Measurements from ENCODE around the gene ZNF740. TPM values are rescaled to one million over a fixed set of nuclear protein-coding genes. Genes with fewer than 3 reads are reported as not detected.

Gene ZNF740
- total RNA-seq, 2 experiments from 2014 or later: 24.4 to 24.7 TPM

GRCh38 chr12:53198486-53199110, 18.1 kb downstream of the ZNF740 start:
- H3K27me3 Mint-ChIP-seq: no peaks in the 10 kb centered on the region
- peaks cover 77% of the 10 kb centered on the region for H3K36me3 Mint-ChIP-seq (ENCODE audit: low read depth)
- no peaks in the 10 kb centered on the region for H3K27me3 ChIP-seq (ENCODE audit: control insufficient read depth in 1 of 2, insufficient read depth in 2 of 2, low read length in 2 of 2)
- intact Hi-C loops (cut with DNase I, micrococcal nuclease): loop anchor here in 1 of 2 experiments (1.0 to 10.0 kb wide), 3 partner anchors 18 to 134 kb away; partner anchors contain the start of genes CSAD and ZNF740
- ChIA-PET POLR2A (interaction anchor here (0.6 to 5.0 kb wide), 14 partner anchors 10 to 834 kb away, joined by 3 to 53 read pairs (median 4); partner anchors contain the start of genes AAAS, CSAD, ESPL1 and ITGB7), CTCF (interaction anchor here (0.7 to 4.5 kb wide), 8 partner anchors 8 to 123 kb away, joined by 3 to 32 read pairs (median 3); partner anchors contain the start of gene AAAS)
- peaks cover 61% of the 10 kb centered on the region for H3K36me3 ChIP-seq (ENCODE audit: insufficient read depth, low read length)
- H3K27ac Mint-ChIP-seq: peak overlapping the region; percentile 88
- H3K9me3 ChIP-seq (ENCODE audit: control insufficient read depth in 1 of 2, insufficient read depth in 1 of 2, low read length in 2 of 2): no peaks in the 10 kb centered on the region
- peak in 8 of 14 experiments; percentile 25 to 69 (median 52) for DNase-seq
- peaks cover 75% of the 10 kb centered on the region for H3K4me1 Mint-ChIP-seq (ENCODE audit: low read depth)
- ATAC-seq (ENCODE audit: poor library complexity): peak; percentile 71
- H3K4me3 ChIP-seq (ENCODE audit: low read length): peak overlapping the region; percentile 19
- TF ChIP-seq CTCF (IDR thresholded peaks at IDR 0.05): no peak
- H3K9me3 Mint-ChIP-seq: no peaks in the 10 kb centered on the region
- peak overlapping the region; percentile 69 to 73 for H3K27ac ChIP-seq (ENCODE audit: low read depth in 1 of 2, low read length in 2 of 2)
- peaks cover 78% of the 10 kb centered on the region for H3K4me1 ChIP-seq (ENCODE audit: insufficient read depth, low read length)
- peak overlapping the region; percentile 81 for H3K4me3 Mint-ChIP-seq

- H3K9me3 ChIP-seq (ENCODE audit: control insufficient read depth in 1 of 2, insufficient read depth in 1 of 2, low read length in 2 of 2): no peaks in the 10 kb centered on the region
- ChIA-PET CTCF (interaction anchor here (1.0 to 4.5 kb wide), 5 partner anchors 13 to 134 kb away, joined by 3 to 32 read pairs (median 3); partner anchors contain the start of gene AAAS), POLR2A (interaction anchor here (1.2 to 5.0 kb wide), 7 partner anchors 9 to 120 kb away, joined by 5 to 53 read pairs (median 18); partner anchors contain the start of genes CSAD, ITGB7, SPRYD3 and ZNF740)
- peak overlapping the region; percentile 31 to 63 for H3K27ac ChIP-seq (ENCODE audit: low read depth in 1 of 2, low read length in 2 of 2)
- peaks cover 81% of the 10 kb centered on the region for H3K4me1 ChIP-seq (ENCODE audit: insufficient read depth, low read length)
- TF ChIP-seq CTCF (IDR thresholded peaks at IDR 0.05): no peak
- Mint-ChIP-seq H3K27ac (peak overlapping the region; percentile 88), H3K36me3 (ENCODE audit: low read depth) (peaks cover 70% of the 10 kb centered on the region), H3K27me3 (no peaks in the 10 kb centered on the region), H3K9me3 (no peaks in the 10 kb centered on the region), H3K4me3 (peak overlapping the region; percentile 64), H3K4me1 (ENCODE audit: low read depth) (peaks cover 81% of the 10 kb centered on the region)
- H3K27me3 ChIP-seq (ENCODE audit: control insufficient read depth in 1 of 2, insufficient read depth in 2 of 2, low read length in 2 of 2): no peaks in the 10 kb centered on the region
- ATAC-seq (ENCODE audit: poor library complexity) (no peak), DNase-seq (no peak)
- no peak overlapping the region for H3K4me3 ChIP-seq (ENCODE audit: low read length)
- intact Hi-C loops (cut with DNase I, micrococcal nuclease): loop anchor here in 1 of 2 experiments (2.0 to 10.0 kb wide), 2 partner anchors 19 to 135 kb away; partner anchors contain the start of genes CSAD and ZNF740
- H3K36me3 ChIP-seq (ENCODE audit: insufficient read depth, low read length): peaks cover 53% of the 10 kb centered on the region
These were observed 19.2 kb downstream of the ZNF740 start for GRCh38 chr12:53199700-53200099.

- intact Hi-C loops (cut with DNase I, micrococcal nuclease): no loop called here
- ATAC-seq (ENCODE audit: poor library complexity) (no peak), DNase-seq (no peak)
- H3K4me1 ChIP-seq (ENCODE audit: insufficient read depth, low read length): peaks cover 85% of the 10 kb centered on the region
- Mint-ChIP-seq H3K27ac (peak overlapping the region; percentile 88), H3K27me3 (no peaks in the 10 kb centered on the region), H3K4me1 (ENCODE audit: low read depth) (peaks cover 81% of the 10 kb centered on the region), H3K4me3 (peak overlapping the region; percentile 64), H3K9me3 (no peaks in the 10 kb centered on the region), H3K36me3 (ENCODE audit: low read depth) (peaks cover 66% of the 10 kb centered on the region)
- H3K27ac ChIP-seq (ENCODE audit: low read depth in 1 of 2, low read length in 2 of 2): peak overlapping the region; percentile 31 to 63
- ChIA-PET POLR2A (interaction anchor here (1.0 to 5.0 kb wide), 6 partner anchors 9 to 121 kb away, joined by 3 to 53 read pairs (median 12); partner anchors contain the start of genes CSAD, SPRYD3 and ZNF740), CTCF (interaction anchor here (1.1 to 4.5 kb wide), 3 partner anchors 13 to 134 kb away, joined by 3 to 32 read pairs (median 12); no protein-coding TSS in a partner anchor)
- no peaks in the 10 kb centered on the region for H3K27me3 ChIP-seq (ENCODE audit: control insufficient read depth in 1 of 2, insufficient read depth in 2 of 2, low read length in 2 of 2)
- no peak overlapping the region for H3K4me3 ChIP-seq (ENCODE audit: low read length)
- peaks cover 49% of the 10 kb centered on the region for H3K36me3 ChIP-seq (ENCODE audit: insufficient read depth, low read length)
- no peaks in the 10 kb centered on the region for H3K9me3 ChIP-seq (ENCODE audit: control insufficient read depth in 1 of 2, insufficient read depth in 1 of 2, low read length in 2 of 2)
- TF ChIP-seq CTCF (IDR thresholded peaks at IDR 0.05): no peak
These were observed 19.6 kb downstream of the ZNF740 start for GRCh38 chr12:53200107-53200457.
